ENCODE data around the gene DDI2.

DNA sequence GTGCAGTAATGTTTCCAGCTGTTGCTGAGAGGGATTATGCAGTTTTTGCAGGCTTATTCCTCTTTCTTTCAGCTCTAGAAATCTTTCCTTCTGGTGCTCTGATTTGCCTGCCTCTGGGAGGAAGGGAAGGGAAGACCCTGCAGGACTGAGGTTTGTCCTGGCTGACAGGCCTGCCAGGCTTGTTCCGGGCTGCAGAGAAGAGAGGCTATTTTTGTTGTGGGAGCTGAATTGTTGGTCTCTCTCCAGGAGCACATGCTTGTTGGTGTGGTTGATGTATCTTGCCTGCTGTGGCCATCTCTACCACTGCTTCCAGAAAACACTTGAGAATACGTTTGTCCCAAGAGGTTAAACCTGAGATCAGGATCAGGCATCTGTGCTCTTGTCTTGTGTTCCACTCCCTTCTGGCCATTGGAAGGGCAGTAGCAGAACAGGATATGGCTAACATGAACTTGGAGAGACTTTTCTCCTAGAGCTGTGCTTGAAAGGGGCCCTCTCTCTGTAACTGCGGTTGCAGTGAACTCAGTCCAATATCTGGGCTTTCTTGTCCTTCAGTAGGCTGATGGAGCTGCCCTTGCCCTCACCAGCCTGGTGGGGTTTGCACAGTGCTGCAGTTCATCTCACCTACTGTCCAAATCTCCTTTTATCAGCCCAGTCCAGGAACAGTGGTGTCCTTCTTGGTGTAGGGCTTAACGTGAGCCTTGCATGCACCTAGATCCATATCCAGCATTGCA is 97.3 kb downstream of the DDI2 start:
- TF ChIP-seq GATA2 (IDR thresholded peaks at IDR 0.05; ENCODE audit: low read depth, low read length) (no peak), GATA3 (IDR thresholded peaks at IDR 0.05; ENCODE audit: low read depth, low read length) (no peak)

All from SH-SY5Y (cell line).